ENCODE measurements around the gene GTPBP6. TPM values are rescaled to one million over a fixed set of nuclear protein-coding genes. Genes with fewer than 3 reads are reported as not detected.
A peak's percentile ranks its signal among the peaks of the same experiment; 100 is the strongest.
"Not testable (repeated sequence)": the region's sequence is repeated elsewhere in the genome, so short reads cannot be mapped to it uniquely, and the experiment has no call there.

Gene GTPBP6
- total RNA-seq, 1 experiment from 2014 or later, result 48.9 TPM

DNA sequence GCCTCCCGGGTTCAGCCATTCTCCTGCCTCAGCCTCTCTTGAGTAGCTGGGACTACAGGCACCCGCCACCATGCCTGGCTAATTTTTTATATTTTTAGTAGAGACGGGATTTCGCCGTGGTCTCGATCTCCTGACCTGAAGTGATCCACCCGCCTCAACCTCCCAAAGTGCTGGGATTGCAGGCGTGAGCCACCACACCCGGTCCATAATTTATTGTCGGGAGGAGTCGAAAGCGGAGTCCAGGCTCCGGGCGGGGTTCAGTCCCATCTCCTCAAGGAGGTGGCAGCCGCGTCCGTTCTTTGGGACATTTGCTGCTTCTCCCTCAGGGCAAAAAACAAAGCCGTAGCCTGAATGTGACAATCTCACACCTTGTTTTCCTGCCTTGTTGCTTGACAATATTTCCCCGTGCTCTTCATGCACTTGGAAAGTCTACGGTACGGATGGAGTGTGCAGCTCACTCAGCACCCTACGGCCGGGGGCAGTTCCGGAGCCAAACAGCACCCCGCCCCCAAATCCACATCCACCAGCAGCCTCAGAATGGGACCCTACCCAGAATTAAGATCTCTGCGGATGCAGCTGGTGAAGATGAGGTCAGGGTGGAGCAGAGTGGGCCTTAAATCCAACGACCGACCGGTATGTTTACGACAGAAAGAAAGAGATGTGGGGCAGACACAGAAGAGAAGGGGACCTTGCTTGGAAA lies 9.6 kb downstream of the GTPBP6 start:
- DNase-seq, result peak; percentile 39
- Histone ChIP-seq H3K27me3 (ENCODE audit: control insufficient read depth, insufficient read depth, low read length) (no peaks in the 10 kb centered on the region), H3K4me3 (ENCODE audit: insufficient read depth, low read depth, low read length) (no peak overlapping the region), H3K36me3 (replicated peaks; ENCODE audit: control insufficient read depth, insufficient read depth, low read length) (peaks cover 24% of the 10 kb centered on the region)

DNA sequence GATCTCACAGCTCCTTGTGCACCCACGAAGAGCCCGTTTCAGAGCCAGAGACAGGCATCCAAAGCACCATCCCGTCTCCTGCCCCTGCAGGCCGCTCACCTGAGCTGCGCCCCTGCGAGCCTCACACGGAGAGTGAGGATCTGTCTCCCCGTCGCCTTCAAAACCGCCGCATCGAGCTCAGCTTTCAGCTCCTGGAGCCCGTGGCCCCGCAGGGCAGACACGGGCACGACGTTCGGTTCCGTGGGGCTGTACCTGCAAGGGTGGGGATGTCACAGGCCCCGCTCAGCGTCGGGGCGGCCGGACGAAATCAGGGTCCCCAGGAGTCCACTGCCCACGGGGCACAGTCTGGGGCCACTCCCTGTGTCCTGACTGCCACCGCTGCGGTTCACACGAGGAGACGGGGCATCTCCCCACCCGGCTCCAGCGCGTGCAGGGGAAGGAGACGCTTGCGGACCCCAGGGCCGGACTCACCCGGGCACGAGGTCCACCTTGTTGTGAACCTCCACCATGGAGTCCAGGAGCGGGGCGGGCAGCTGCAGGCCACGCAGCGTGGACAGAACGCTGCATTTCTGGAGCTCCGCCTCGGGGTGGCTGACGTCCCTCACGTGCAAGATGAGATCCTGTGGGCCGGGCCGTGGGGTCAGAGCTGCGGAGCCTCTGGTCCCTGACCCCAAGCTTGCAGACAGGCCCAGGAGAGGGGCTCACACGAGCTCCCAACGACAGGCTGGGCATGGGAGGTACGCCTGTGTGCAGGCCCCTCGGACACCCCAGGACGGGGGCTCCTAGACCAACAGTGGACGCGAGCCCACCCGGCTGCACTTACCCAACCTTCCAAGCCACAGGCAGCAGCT lies 11.1 kb downstream of the GTPBP6 start:
- Histone ChIP-seq H3K36me3 (replicated peaks; ENCODE audit: control insufficient read depth, insufficient read depth, low read length) (peaks cover 22% of the 10 kb centered on the region), H3K27me3 (ENCODE audit: control insufficient read depth, insufficient read depth, low read length) (no peaks in the 10 kb centered on the region), H3K4me3 (ENCODE audit: insufficient read depth, low read depth, low read length) (no peak overlapping the region)
- peak; percentile 59 for DNase-seq

DNA sequence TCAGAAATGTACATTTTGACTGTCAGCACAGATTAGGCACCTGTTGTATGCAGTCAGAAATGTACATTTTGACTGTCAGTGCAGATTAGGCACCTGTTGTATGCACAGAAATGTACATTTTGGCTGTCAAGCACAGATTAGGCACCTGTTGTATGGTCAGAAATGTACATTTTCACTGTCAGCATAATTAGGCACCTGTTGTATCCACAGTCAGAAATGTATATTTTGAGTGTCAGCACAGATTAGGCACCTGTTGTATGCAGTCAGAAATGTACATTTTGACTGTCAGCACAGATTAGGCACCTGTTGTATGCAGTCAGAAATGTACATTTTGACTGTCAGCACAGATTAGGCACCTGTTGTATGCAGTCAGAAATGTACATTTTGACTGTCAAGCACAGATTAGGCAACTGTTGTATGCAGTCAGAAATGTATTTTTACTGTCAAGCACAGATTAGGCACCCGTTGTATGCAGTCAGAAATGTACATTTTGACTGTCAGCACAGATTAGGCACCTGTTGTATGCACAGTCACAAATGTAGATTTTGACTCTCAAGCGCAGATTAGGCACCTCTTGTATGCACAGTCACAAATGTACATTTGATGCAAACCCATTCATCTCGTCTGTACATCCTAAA lies 11.9 kb downstream of the GTPBP6 start:
- not testable (repeated sequence) for H3K27me3 ChIP-seq (ENCODE audit: control insufficient read depth, insufficient read depth, low read length); H3K4me3 ChIP-seq (ENCODE audit: insufficient read depth, low read depth, low read length); DNase-seq
- H3K36me3 ChIP-seq (replicated peaks; ENCODE audit: control insufficient read depth, insufficient read depth, low read length), result peaks cover 18% of the 10 kb centered on the region

DNA sequence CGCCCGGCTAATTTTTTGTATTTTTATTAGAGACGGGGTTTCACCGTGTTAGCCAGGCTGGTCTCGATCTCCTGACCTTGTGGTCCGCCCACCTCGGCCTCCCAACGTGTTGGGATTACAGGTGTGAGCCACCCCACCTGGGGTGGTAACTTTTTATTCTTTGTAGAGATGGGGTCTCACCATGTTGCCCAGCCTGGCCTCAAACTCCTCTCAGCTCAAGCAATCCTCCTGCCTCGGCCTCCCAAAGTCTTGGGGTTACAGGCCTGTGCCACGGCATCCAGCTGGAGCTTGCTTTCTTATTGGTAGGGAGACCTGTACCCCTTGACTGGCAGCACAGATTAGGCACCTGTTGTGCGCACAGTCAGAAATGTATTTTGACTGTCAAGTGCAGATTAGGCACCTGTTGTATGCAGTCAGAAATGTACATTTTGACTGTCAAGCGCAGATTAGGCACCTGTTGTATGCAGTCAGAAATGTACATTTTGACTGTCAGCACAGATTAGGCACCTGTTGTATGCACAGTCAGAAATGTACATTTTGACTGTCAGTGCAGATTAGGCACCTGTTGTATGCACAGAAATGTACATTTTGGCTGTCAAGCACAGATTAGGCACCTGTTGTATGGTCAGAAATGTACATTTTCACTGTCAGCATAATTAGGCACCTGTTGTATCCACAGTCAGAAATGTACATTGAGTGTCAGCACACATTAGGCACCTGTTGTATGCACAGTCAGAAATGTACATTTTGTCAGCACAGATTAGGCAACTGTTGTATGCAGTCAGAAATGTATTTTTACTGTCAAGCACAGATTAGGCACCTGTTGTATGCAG lies 12.6 kb downstream of the GTPBP6 start:
- H3K36me3 ChIP-seq (replicated peaks; ENCODE audit: control insufficient read depth, insufficient read depth, low read length), result peaks cover 22% of the 10 kb centered on the region
- H3K4me3 ChIP-seq (ENCODE audit: insufficient read depth, low read depth, low read length); H3K27me3 ChIP-seq (ENCODE audit: control insufficient read depth, insufficient read depth, low read length): not testable (repeated sequence)
- DNase-seq, result peak; percentile 9

DNA sequence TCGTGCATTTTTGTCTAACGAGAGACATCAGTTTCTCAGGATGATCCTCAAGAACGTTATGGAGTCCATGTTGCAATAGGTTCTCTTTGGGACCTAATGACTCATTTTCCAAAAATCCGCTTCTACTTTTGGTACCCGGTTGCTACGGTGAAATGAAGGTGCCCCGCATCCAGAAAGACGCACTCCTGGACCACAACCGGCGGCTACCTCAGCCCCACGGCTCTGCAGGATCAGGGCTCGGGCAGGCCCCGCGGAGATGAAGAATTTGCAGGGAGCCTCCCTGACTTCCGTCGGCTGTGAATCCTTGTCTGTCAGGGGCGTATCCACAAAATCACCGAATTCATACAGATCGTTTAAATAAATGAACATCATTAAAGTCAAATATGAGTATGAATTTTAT lies 15.6 kb downstream of the GTPBP6 start:
- DNase-seq, result peak; percentile 29
- H3K36me3 ChIP-seq (replicated peaks; ENCODE audit: control insufficient read depth, insufficient read depth, low read length), result peaks cover 29% of the 10 kb centered on the region
- H3K4me3 ChIP-seq (ENCODE audit: insufficient read depth, low read depth, low read length), result no peak overlapping the region

DNA sequence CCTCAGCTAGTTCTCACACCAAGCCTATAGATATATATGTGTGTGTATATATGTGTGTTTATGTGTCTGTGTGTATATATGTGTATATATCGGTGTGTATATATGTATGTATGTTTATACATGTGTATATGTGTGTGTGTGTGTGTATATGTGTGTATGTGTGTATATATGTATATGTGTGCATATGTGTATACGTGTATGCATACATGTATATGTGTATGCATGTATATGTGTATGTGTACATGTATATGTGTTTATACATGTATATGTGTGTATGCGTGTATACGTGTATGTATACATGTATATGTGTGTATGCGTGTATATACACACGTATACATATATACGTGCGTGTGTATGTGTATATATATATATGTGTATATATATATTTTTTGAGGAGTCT lies 18.3 kb downstream of the GTPBP6 start:
- H3K36me3 ChIP-seq (replicated peaks; ENCODE audit: control insufficient read depth, insufficient read depth, low read length), result peaks cover 25% of the 10 kb centered on the region
- no peak for DNase-seq
- no peaks in the 10 kb centered on the region for H3K27me3 ChIP-seq (ENCODE audit: control insufficient read depth, insufficient read depth, low read length)
- H3K4me3 ChIP-seq (ENCODE audit: insufficient read depth, low read depth, low read length), result no peak overlapping the region

More for the DNA sequence above, 15.6 kb downstream of the GTPBP6 start:
- H3K27me3 ChIP-seq (ENCODE audit: control insufficient read depth, insufficient read depth, low read length), result no peaks in the 10 kb centered on the region

DNA sequence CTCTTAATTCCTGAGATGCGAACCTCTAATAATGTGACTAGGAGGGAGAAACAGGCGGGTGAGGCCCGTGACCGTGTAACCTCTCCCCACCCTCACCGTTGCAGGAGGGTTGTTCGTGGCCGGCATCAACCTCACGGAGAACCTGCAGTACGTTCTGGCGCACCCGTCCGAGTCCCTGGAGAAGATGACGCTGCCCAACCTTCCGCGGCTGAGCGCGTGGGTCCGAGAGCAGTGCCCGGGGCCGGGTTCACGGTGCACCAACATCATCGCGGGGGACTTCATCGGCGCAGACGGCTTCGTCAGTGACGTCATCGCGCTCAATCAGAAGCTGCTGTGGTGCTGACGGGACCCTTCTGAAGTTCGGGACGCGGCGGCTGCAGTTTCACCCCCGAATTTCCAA lies 19.6 kb downstream of the GTPBP6 start:
- no peak overlapping the region for H3K4me3 ChIP-seq (ENCODE audit: insufficient read depth, low read depth, low read length)
- peaks cover 27% of the 10 kb centered on the region for H3K36me3 ChIP-seq (replicated peaks; ENCODE audit: control insufficient read depth, insufficient read depth, low read length)
- H3K27me3 ChIP-seq (ENCODE audit: control insufficient read depth, insufficient read depth, low read length), result no peaks in the 10 kb centered on the region
- DNase-seq, result peak; percentile 17

DNA sequence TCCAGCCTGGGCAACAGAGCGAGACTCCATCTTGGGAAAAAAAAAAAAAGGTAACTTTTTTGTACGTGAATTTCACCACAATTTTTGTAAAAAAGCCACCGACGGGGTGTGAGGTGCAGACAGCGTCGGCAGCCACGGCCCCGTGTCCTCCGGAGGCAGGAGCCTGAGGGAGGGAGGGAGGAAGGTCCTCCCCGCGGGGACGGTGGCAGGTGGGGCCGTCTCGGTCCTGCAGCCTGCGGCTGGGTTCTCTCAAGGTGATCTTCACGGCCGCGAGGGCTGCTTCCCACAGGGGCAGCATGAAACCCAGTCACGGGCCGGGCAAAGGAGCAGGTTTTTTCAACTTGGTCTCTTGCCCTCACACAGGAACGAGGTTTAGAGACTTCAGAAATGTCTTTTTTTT lies 23.5 kb downstream of the GTPBP6 start:
- H3K27me3 ChIP-seq (ENCODE audit: control insufficient read depth, insufficient read depth, low read length), result no peaks in the 10 kb centered on the region
- peaks cover 31% of the 10 kb centered on the region for H3K36me3 ChIP-seq (replicated peaks; ENCODE audit: control insufficient read depth, insufficient read depth, low read length)
- no peak overlapping the region for H3K4me3 ChIP-seq (ENCODE audit: insufficient read depth, low read depth, low read length)
- peak; percentile 44 for DNase-seq

DNA sequence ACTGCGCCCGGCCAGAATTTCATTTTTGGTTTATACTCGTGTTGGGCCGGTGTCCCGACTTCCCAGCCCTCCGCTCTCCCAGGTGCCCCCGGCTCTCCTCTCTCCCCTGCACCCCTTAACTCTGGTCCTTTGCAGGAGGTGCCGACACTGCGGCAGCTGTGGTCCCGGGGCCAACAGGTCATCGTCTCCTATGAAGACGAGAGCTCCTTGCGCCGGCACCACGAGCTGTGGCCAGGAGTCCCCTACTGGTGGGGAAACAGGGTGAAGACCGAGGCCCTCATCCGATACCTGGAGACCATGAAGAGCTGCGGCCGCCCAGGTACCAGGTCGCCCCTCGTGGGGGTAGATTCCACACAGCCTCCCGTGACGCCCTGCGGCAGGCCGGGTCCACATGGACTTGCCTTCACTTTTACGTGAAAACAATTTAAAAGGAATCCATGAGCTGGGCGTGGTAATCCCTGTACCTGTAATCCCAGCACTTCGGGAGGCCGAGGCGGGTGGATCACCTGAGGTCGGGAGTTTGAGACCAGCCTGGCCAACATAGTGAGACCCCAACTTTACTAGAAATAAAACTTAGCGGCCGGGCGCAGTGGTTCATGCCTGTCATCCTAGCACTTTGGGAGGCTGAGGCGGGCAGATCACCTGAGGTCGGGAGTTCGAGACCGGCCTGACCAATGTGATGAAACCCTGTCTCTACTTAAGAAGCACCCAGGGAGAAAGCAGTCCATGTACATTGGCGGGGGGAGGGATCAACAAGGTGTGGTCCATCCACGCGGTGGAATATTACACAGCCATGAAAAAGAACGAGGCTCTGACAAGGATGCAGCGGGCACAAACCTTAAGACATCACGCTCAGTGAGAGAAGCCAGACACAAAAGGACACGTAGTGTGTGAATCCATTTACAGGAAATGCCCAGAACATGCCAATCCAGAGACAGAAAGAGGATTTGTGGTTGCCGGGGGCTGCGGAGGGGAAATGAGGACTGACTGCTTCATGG lies 25.4 kb downstream of the GTPBP6 start:
- Histone ChIP-seq H3K36me3 (replicated peaks; ENCODE audit: control insufficient read depth, insufficient read depth, low read length) (peaks cover 33% of the 10 kb centered on the region), H3K27me3 (ENCODE audit: control insufficient read depth, insufficient read depth, low read length) (no peaks in the 10 kb centered on the region), H3K4me3 (ENCODE audit: insufficient read depth, low read depth, low read length) (no peak overlapping the region)
- DNase-seq, result peak; percentile 29

DNA sequence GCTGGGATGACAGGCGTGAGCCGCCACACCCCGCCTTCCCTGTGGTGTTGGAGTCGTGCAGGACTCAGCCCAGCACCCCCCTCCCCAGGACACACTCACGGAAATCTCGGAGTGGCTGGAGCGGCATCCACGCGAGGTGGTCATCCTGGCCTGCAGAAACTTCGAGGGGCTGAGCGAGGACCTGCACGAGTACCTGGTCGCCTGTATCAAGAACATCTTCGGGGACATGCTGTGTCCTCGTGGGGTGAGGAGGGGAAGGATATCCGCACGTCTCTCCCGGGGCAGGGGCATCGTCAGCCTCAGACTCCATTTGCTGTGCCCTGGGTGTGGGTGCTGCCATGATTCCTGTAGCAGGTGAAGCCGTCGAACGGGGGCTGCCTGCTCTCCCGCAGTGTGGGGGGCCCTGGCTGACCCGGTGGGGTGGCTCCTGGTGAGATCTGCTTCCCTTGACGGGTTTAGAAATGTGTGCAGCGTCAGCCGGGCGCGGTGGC lies 27.1 kb downstream of the GTPBP6 start:
- Histone ChIP-seq H3K4me3 (ENCODE audit: insufficient read depth, low read depth, low read length) (no peak overlapping the region), H3K36me3 (replicated peaks; ENCODE audit: control insufficient read depth, insufficient read depth, low read length) (peaks cover 37% of the 10 kb centered on the region), H3K27me3 (ENCODE audit: control insufficient read depth, insufficient read depth, low read length) (no peaks in the 10 kb centered on the region)
- DNase-seq, result peak; percentile 13

DNA sequence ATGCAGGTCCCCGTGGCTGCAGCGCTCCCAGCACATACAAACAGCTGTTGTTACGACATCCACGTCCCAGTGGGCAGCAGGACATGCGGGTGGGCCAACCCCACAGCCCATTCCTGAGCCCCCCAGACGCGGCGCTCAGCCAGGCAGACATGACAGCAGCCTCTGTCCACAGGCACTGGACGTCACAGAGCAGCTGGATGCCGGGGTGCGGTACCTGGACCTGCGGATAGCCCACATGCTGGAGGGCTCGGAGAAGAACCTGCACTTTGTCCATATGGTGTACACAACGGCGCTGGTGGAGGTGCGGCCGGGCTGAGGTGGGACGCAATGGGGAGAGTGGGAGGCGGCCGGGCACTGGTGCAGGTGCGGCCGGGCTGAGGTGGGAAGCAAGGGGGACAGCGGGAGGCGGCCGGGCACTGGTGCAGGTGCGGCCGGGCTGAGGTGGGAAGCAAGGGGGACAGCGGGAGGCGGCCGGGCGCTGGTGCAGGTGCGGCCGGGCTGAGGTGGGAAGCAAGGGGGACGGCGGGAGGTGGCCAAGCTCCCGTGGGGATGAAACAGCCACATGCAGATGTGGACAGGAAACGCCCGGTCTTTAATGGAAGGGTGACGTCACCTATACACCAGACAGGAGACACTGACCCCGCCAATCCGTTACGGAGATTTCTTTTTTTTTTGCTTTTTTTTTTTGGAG lies 28.0 kb downstream of the GTPBP6 start:
- Histone ChIP-seq H3K36me3 (replicated peaks; ENCODE audit: control insufficient read depth, insufficient read depth, low read length) (peaks cover 37% of the 10 kb centered on the region), H3K4me3 (ENCODE audit: insufficient read depth, low read depth, low read length) (no peak overlapping the region)
- DNase-seq, result peak; percentile 21

DNA sequence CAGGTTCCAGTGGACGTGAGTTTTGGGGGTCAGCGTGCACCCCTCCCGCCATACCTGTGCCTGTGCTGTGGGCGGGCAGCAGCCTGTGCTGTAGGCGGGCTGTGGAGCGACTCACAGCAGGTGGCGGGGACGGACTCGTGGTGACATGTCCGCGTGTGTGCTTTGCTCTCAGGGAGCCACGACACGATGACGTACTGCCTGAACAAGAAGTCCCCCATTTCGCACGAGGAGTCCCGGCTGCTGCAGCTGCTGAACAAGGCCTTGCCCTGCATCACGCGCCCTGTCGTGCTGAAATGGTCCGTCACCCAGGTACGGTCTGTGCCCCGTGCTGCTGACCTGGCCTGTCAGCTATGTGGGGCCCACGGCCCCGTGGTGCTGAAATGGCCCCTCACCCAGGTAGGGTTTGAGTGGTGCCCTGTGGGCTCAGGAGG lies 30.0 kb downstream of the GTPBP6 start:
- peak; percentile 14 for DNase-seq
- H3K36me3 ChIP-seq (replicated peaks; ENCODE audit: control insufficient read depth, insufficient read depth, low read length), result peaks cover 47% of the 10 kb centered on the region
- H3K4me3 ChIP-seq (ENCODE audit: insufficient read depth, low read depth, low read length), result no peak overlapping the region
- H3K27me3 ChIP-seq (ENCODE audit: control insufficient read depth, insufficient read depth, low read length), result no peaks in the 10 kb centered on the region

More for the DNA sequence above, 28.0 kb downstream of the GTPBP6 start:
- H3K27me3 ChIP-seq (ENCODE audit: control insufficient read depth, insufficient read depth, low read length), result no peaks in the 10 kb centered on the region

DNA sequence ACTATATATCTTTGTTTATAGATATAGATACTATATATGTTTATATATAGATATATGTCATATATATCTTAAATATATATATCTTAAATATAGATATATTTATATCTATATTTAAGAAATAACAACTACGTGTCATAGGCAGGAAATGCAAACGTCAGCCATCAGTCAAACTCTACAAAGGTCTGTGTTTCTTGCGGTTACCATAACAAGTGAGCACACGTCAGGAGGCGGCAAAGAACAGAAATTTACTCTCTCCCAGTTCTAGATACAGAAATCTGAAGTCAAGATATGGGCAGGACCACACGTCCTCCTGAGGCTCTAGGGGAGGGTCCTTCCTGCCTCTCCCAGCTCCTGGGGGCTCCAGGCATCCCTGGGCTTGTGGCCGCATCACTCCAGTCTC lies 30.9 kb downstream of the GTPBP6 start:
- Histone ChIP-seq H3K4me3 (ENCODE audit: insufficient read depth, low read depth, low read length) (no peak overlapping the region), H3K27me3 (ENCODE audit: control insufficient read depth, insufficient read depth, low read length) (no peaks in the 10 kb centered on the region), H3K36me3 (replicated peaks; ENCODE audit: control insufficient read depth, insufficient read depth, low read length) (peaks cover 41% of the 10 kb centered on the region)
- DNase-seq, result no peak
